Limb (tissue), 2 donors: Measurements from ENCODE around the gene LYRM9.
"Not testable (repeated sequence)": the region's sequence is repeated elsewhere in the genome, so short reads cannot be mapped to it uniquely, and the experiment has no call there.

Source experiments
- DNase-seq, 2 donors: peaks; one replicate each; pipeline ENCODE4 v3.0.0-alpha.2; 2016; ENCODE audit errors: extremely low spot score in 2 of 2

LYRM9 gene

DNA sequence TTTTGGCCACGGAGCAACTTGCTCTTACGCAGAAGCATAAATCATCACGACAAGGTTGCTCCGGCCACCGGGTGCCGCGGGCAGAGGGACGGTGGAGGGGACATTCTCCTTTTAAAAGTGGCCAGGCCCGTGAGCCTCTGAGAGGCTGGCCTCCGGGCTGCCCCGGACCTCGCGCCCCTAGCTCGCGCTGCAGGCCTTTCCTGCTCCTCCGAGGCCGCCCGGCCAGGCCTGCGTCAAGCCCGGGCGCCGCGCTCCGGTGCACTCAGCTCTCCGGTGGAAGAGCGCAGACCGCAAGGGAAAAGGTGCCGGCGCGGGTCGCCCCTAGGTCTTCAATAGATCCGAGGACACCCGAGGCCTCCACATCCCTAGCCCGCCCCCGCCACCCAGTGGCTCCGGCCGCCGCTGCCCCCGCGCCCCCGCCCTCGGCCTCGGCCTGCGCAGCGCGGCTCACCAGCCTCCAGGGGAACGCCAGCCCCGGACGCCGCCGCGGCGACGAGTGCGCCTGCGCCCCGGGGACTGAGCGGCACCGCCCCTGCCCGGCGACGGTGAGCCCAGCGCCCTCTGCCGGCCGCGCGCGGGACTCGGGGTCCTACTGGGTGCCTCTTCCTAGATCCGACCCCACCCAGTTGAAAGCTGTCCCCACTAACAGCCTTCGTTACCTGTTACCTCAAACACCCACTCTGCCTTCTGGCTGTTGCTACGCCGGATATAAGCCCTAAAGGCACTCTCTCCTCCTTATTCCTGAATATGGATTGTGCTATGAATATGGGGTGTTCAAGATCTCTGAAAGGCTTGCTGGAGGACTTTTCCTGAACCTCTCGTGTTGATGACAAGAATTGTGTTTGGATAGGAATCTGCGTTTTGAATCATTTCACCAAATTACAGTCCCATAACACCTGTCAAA, at the start of gene LYRM9:
TSS of gene LYRM9 (minus strand) at position 500 of the 904 bp plus-strand sequence. CDS start 10,671 bp downstream, outside the sequence.
- peak; percentile 90 to 95 for DNase-seq

DNA sequence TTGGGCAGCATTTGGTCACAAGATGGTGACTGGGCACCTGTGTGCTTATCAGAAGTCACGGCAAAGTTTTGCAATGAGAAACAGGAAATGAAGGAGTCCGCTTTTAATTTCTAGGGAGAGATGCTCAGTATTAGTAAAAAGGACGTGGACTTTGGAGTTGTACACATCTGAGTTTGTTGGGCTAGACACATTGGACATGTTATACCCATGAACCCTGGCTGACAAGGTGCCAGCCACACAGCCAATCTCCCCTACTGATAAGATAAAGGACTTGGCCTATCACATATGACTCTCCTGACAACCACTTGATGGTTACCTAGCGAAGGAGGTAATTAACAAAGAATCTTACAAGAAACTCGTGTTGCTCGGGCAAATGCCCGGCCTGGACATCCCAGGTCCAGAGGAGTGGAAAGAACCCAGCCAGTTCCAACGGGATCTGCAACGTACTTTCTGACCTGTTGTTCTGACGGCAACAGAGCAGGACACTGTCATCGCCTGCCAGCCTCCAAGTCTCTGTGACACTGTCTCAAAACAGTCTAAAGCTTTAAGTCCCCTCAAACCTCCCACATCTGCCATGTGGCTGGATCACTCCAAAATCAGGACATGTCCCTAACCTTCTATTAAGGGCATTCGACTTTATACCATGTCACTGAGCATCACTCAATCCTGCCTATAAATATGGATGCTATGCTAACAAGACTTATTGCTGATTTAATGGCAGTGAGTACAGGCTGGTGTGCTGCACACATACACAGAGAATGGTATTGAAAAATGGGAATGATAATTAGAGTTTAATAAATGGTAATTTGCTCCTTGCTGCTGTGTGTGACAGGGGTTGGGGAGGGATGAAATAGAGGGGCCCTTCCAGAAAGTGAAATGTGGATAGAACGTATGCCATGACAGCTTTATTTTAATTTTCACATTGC, 47.6 kb upstream of the LYRM9 start:
- DNase-seq: no peak

GRCh38 chr17:27939474-27940465, 46.6 kb upstream of the LYRM9 start:
- DNase-seq: no peak

DNA sequence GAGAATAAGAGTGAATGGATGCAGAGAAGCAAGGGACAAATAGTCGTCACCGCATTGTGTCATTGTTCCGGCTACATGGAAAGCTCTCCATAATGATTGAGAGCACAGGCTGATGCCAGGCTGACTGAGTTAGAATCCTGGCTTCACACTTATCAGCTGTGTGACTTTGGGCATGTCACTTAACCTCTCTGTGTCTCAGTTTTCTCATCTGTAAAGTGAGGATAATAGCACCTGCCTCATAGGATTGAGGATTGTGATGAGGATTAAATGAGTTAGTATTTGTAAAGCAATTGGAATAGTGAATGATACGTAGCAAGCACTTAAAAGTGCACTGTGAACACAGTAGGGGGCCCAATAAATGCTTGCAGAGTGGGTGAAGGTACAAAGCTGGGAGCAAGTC, 45.7 kb upstream of the LYRM9 start:
- DNase-seq: no peak

DNA sequence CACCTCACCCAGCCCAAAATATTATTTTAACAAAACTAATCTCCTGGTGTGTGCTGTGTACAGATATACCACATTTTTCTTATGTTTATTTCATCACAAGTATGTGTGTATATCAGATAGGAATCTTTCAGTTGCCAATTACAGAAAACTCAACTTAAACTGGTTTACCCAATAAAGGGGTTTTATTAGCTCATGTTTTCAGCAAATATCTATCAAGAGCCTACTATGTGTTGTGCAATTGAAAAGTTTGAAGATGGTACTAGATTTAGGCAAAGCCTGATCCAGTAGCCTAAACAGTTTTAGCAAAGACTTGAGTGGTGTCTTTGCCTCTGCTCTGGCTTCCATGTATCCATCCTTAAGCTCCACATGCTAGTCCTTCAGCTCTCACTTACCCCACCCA, 45.1 kb upstream of the LYRM9 start:
- no peak for DNase-seq

GRCh38 chr17:27937025-27937546, 43.9 kb upstream of the LYRM9 start:
- no peak for DNase-seq

- no peak for DNase-seq
Measured at GRCh38 chr17:27930000-27930399, 36.8 kb upstream of the LYRM9 start.

DNA sequence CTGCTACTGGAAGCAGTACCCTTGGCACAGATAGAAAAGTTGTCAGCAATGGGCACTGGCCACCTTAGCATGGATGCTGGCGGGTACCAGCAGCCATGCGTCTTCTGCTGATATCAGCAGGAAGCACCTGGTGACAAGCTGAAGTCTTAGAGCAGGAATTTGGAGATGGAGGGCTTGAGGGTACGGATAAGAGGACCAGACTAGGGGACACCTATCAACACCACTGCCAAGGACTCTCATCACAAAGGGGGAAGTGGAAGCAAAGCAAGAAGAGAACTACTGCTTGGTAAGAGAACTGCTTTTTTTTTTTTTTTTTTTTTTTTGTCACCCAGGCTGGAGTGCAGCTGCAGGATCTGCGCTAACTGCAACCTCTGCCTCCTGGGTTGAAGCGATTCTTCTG, 35.4 kb upstream of the LYRM9 start:
- DNase-seq: no peak

- DNase-seq: no peak
Measured at GRCh38 chr17:27927781-27928180, 34.6 kb upstream of the LYRM9 start.

GRCh38 chr17:27921599-27921998, 28.4 kb upstream of the LYRM9 start:
- DNase-seq: no peak

- no peak for DNase-seq
Measured at GRCh38 chr17:27921077-27921476, 27.9 kb upstream of the LYRM9 start.

- no peak for DNase-seq
Measured at GRCh38 chr17:27920569-27920968, 27.4 kb upstream of the LYRM9 start.

GRCh38 chr17:27919079-27919478, 25.9 kb upstream of the LYRM9 start:
- DNase-seq: no peak

GRCh38 chr17:27918498-27918897, 25.3 kb upstream of the LYRM9 start:
- DNase-seq: no peak

GRCh38 chr17:27917000-27917399, 23.8 kb upstream of the LYRM9 start:
- no peak for DNase-seq

GRCh38 chr17:27915709-27916108, 22.5 kb upstream of the LYRM9 start:
- DNase-seq: no peak

DNA sequence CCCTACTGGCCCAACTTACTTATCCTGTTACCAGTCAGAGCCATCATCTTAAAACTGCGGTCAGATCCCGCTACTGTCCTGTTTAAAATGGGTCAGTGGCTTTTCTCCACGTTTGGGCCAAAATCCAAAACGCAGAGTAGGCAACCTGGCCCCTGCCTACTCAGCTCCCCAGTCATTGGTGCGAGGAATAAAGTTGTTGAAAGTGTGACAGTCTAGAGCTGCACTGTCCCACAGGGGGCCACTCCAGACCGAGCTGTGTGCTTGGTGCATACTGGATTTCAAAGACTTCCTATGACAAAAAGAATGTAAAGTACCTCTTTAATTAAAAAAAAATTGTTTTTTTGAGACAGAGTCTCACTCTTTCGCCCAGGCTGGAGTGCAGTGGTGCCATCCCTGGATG, 21.2 kb upstream of the LYRM9 start:
- DNase-seq: no peak

DNA sequence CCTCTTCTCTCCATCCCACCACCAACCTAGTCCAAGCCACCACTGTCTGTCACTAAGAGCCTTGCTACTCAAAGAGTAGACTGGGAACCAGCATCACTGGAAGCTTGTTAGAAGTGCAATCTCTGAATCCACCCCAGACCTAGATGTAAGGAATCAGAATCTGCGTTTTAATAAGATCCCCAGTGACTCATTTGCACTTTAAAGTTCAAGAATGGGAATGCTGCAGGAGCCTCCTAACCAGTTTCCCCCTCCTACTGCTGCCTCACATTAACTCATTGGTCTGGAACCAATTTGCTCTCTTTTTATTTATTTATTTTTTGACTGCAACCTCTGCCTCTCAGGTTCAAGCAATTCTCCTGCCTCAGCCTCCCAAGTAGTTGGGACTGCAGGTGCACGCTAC, 19.8 kb upstream of the LYRM9 start:
- no peak for DNase-seq

GRCh38 chr17:27912299-27912698, 19.1 kb upstream of the LYRM9 start:
- DNase-seq: not testable (repeated sequence)

DNA sequence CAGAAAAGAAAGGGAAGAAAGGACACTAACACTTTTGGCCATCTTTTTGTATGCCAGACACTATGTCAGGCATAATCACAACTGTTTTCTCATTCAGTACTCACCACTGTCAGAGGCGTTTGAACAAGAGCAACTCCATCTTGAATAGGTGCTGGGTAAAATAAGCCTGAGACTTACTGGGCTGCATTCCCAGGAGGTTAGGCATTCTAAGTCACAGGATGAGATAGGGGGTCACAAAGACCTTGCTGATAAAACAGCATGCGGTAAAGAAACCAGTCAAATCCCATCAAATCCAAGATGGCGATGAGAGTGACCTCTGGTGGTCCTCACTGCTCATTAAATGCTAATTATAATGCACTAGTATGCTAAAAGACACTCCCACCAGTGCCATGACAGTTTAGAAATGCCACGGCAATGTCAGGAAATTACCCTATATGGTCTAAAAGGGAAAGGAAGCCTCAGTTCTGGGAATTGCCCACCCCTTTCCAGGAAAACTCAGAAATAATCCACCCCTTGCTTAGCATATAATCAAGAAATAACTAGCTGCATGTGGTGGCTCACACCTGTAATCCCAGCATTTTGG, 14.9 kb upstream of the LYRM9 start:
- DNase-seq: no peak
